ENCODE results near the gene GCFC2.

DNA sequence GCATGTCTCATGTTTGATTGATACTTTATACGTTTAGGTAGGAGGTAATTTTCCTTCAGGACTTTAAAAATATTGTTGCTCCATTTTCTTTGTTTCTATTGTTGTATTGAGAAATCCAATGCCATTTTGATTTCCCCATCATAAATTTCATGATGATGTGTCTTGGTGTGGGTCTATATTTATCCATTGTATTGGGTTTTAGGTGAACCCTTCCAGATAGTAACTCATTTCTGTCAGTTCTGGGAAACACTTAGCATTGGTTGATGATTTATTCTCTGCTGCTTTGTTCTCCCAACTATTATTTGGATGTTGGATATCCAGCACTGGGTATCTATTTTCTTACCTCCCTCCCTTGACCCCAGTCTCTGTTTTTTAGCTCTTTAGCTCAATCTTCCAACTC is 54.2 kb downstream of the GCFC2 start:
- no peak for TF ChIP-seq EP300 (IDR thresholded peaks at IDR 0.05)
- TF ChIP-seq, protein P1, sequence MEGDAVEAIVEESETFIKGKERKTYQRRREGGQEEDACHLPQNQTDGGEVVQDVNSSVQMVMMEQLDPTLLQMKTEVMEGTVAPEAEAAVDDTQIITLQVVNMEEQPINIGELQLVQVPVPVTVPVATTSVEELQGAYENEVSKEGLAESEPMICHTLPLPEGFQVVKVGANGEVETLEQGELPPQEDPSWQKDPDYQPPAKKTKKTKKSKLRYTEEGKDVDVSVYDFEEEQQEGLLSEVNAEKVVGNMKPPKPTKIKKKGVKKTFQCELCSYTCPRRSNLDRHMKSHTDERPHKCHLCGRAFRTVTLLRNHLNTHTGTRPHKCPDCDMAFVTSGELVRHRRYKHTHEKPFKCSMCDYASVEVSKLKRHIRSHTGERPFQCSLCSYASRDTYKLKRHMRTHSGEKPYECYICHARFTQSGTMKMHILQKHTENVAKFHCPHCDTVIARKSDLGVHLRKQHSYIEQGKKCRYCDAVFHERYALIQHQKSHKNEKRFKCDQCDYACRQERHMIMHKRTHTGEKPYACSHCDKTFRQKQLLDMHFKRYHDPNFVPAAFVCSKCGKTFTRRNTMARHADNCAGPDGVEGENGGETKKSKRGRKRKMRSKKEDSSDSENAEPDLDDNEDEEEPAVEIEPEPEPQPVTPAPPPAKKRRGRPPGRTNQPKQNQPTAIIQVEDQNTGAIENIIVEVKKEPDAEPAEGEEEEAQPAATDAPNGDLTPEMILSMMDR (IDR thresholded peaks at IDR 0.05), result no peak
- TF ChIP-seq POLR2AphosphoS5 (IDR thresholded peaks at IDR 0.05), result no peak

Data from stomach (tissue), 4 donors.